H7 (cell line): ENCODE measurements around the gene AZU1. TPM values are rescaled to one million over a fixed set of nuclear protein-coding genes. Genes with fewer than 3 reads are reported as not detected.
"Not testable (repeated sequence)": the region's sequence is repeated elsewhere in the genome, so short reads cannot be mapped to it uniquely, and the experiment has no call there.

Experiments
- DNase-seq: peaks from one replicate; pipeline ENCODE4 v3.0.0; 2012
- H3K27me3 ChIP-seq: 2 replicates; pipeline ENCODE4 v1.6.0; 2011; ENCODE audit warnings: mild to moderate bottlenecking, low read length; ENCODE audit not compliant: control insufficient read depth, insufficient read depth
- H3K36me3 ChIP-seq: replicated peaks from 2 replicates; pipeline ENCODE4 v1.5.1; 2011; ENCODE audit warnings: low read length; ENCODE audit not compliant: control insufficient read depth, insufficient read depth
- H3K4me3 ChIP-seq: 2 replicates; pipeline ENCODE4 v1.5.1; 2011; ENCODE audit warnings: low read depth, mild to moderate bottlenecking, control low read depth, low read length, moderate library complexity; ENCODE audit not compliant: insufficient read depth
- total RNA-seq: library from RNA; depleted of rRNA; stranded (reverse); fragments of >200 nt; shearing (Covaris generic); gene quantifications from 2 replicates; pipeline ENCODE4 v1.2.3, GENCODE V29; 2014

Gene AZU1
- total RNA-seq, 1 experiment from 2014 or later: 1.3 TPM

- H3K36me3 ChIP-seq: peaks cover 22% of the 10 kb centered on the region
- H3K27me3 ChIP-seq: no peaks in the 10 kb centered on the region
- peak; percentile 83 for DNase-seq
- no peak overlapping the region for H3K4me3 ChIP-seq
These were observed 15.4 kb upstream of the AZU1 start for GRCh38 chr19:812049-812746.

- Histone ChIP-seq H3K27me3 (no peaks in the 10 kb centered on the region), H3K4me3 (no peak overlapping the region), H3K36me3 (peaks cover 17% of the 10 kb centered on the region)
- no peak for DNase-seq
These were observed 14.9 kb upstream of the AZU1 start for GRCh38 chr19:812747-813218.

- no peaks in the 10 kb centered on the region for H3K27me3 ChIP-seq
- H3K4me3 ChIP-seq: no peak overlapping the region
- DNase-seq: peak; percentile 79
- H3K36me3 ChIP-seq: peaks cover 15% of the 10 kb centered on the region
These were observed 14.2 kb upstream of the AZU1 start for GRCh38 chr19:813219-814151.

GRCh38 chr19:814152-815078 lies 13.2 kb upstream of the AZU1 start:
- Histone ChIP-seq H3K4me3 (no peak overlapping the region), H3K27me3 (no peaks in the 10 kb centered on the region), H3K36me3 (peaks cover 11% of the 10 kb centered on the region)
- peak; percentile 79 for DNase-seq

- Histone ChIP-seq H3K27me3 (no peaks in the 10 kb centered on the region), H3K4me3 (no peak overlapping the region), H3K36me3 (peaks cover 8% of the 10 kb centered on the region)
- peak; percentile 84 for DNase-seq
These were observed 12.4 kb upstream of the AZU1 start for GRCh38 chr19:815079-815774.

GRCh38 chr19:815775-816499 lies 11.7 kb upstream of the AZU1 start:
- Histone ChIP-seq H3K4me3 (no peak overlapping the region), H3K36me3 (peaks cover 3% of the 10 kb centered on the region), H3K27me3 (no peaks in the 10 kb centered on the region; the same call in 1 of the 2 replicates)
- no peak for DNase-seq

GRCh38 chr19:816500-816857 lies 11.2 kb upstream of the AZU1 start:
- no peak overlapping the region for H3K4me3 ChIP-seq
- no peaks in the 10 kb centered on the region; the same call in 1 of the 2 replicates for H3K27me3 ChIP-seq
- no peak for DNase-seq
- peaks cover 2% of the 10 kb centered on the region for H3K36me3 ChIP-seq

GRCh38 chr19:820212-820611 lies 7.4 kb upstream of the AZU1 start:
- H3K27me3 ChIP-seq, H3K36me3 ChIP-seq, DNase-seq, H3K4me3 ChIP-seq: not testable (repeated sequence)

GRCh38 chr19:821231-821824 lies 6.3 kb upstream of the AZU1 start:
- Histone ChIP-seq H3K27me3 (no peaks in the 10 kb centered on the region; the same call in 1 of the 2 replicates), H3K36me3 (no peaks in the 10 kb centered on the region; the same call in 1 of the 2 replicates), H3K4me3 (peak overlapping the region; percentile 66)
- DNase-seq: peak; percentile 93

GRCh38 chr19:821825-822503 lies 5.7 kb upstream of the AZU1 start, which contains the start of gene PLPPR3:
PLPPR3 (minus strand) TSS chr19:821955; CDS start chr19:821559, 396 bp downstream.
- peak within 1 kb of the TSS; percentile 66 for H3K4me3 ChIP-seq
- H3K36me3 ChIP-seq: no peaks in the 10 kb centered on the region; the same call in 1 of the 2 replicates
- DNase-seq: peak; percentile 97
- no peaks in the 10 kb centered on the region; the same call in 1 of the 2 replicates for H3K27me3 ChIP-seq

- no peaks in the 10 kb centered on the region; the same call in 1 of the 2 replicates for H3K27me3 ChIP-seq
- DNase-seq: peak; percentile 86
- H3K4me3 ChIP-seq: no peak overlapping the region
- no peaks in the 10 kb centered on the region for H3K36me3 ChIP-seq
These were observed 4.0 kb upstream of the AZU1 start for GRCh38 chr19:823565-824121.

GRCh38 chr19:824885-825284 lies 2.8 kb upstream of the AZU1 start:
- H3K4me3 ChIP-seq: no peak overlapping the region
- H3K36me3 ChIP-seq: no peaks in the 10 kb centered on the region
- peak; percentile 47 for DNase-seq
- H3K27me3 ChIP-seq: no peaks in the 10 kb centered on the region; the same call in 1 of the 2 replicates
